IMR-90 (cell line): ENCODE data around the gene DPEP2NB. TPM values are rescaled to one million over a fixed set of nuclear protein-coding genes. Genes with fewer than 3 reads are reported as not detected.

Experiments
- ATAC-seq: fragments of 200-7000 bp; cut with Tn5 transposase; 2 replicates; pipeline ENCODE4 v1.9.1; 2020; ENCODE audit warnings: low read depth, mild to moderate bottlenecking, moderate library complexity
- BruUV-seq: library from RNA; stranded (reverse); fragments of 400-500 nt; replicated peaks from 2 replicates; lab custom pipeline; 2021; lab: Mats Ljungman, UMichigan
- CTCF ChIA-PET: fragments of 300-600 bp; formaldehyde crosslinking; extraction: SDS; loops from one replicate; lab custom pipeline; 2021; ENCODE audit warnings: antibody characterized with exemption; lab: Yijun Ruan, JAX
- POLR2A ChIA-PET: fragments of 300-600 bp; sonication (Branson Sonifier 250); formaldehyde crosslinking; loops from one replicate; lab custom pipeline; 2022; ENCODE audit warnings: antibody characterized with exemption; ENCODE audit not compliant: unreplicated experiment; lab: Charles Lee
- DNase-seq: peaks from one replicate; pipeline ENCODE4 v3.0.0; 2013
- H2AFZ ChIP-seq: replicated peaks from 2 replicates; pipeline ENCODE3; 2013; ENCODE audit warnings: low read length, mild to moderate bottlenecking; ENCODE audit not compliant: poor library complexity
- H2AK5ac ChIP-seq: 2 replicates; pipeline ENCODE4 v1.6.1; 2013; ENCODE audit warnings: low read depth, low read length, inconsistent platforms
- H2AK9ac ChIP-seq: replicated peaks from 2 replicates; pipeline ENCODE3; 2013; ENCODE audit warnings: mild to moderate bottlenecking, low read depth, low read length, moderate library complexity; ENCODE audit not compliant: poor library complexity
- H2BK120ac ChIP-seq: 2 replicates; pipeline ENCODE4 v1.6.1; 2013; ENCODE audit warnings: low read depth, low read length, inconsistent platforms
- H2BK15ac ChIP-seq: 3 replicates; pipeline ENCODE4 v1.6.1; 2013; ENCODE audit warnings: low read depth, low read length, inconsistent platforms
- H2BK20ac ChIP-seq: 2 replicates; pipeline ENCODE4 v1.6.1; 2013; ENCODE audit warnings: low read depth, mild to moderate bottlenecking, inconsistent platforms, low read length, moderate library complexity
- H2BK5ac ChIP-seq: 2 replicates; pipeline ENCODE4 v1.6.1; 2013; ENCODE audit warnings: mild to moderate bottlenecking, low read depth, low read length, inconsistent platforms; ENCODE audit not compliant: poor library complexity, severe bottlenecking
- H3K14ac ChIP-seq: replicated peaks from 2 replicates; pipeline ENCODE4 v1.6.1; 2013; ENCODE audit warnings: low read depth, low read length, inconsistent platforms
- H3K18ac ChIP-seq: 2 replicates; pipeline ENCODE4 v1.6.1; 2013; ENCODE audit warnings: low read depth, low read length, control low read depth
- H3K23ac ChIP-seq: 2 replicates; pipeline ENCODE4 v1.6.1; 2013; ENCODE audit warnings: low read depth, low read length, inconsistent platforms
- H3K27ac ChIP-seq: 2 replicates; pipeline ENCODE4 v1.5.1; 2013; ENCODE audit warnings: mild to moderate bottlenecking, control low read depth, low read length; ENCODE audit not compliant: insufficient read depth
- H3K27me3 ChIP-seq: 2 replicates; pipeline ENCODE4 v1.6.1; 2013; ENCODE audit warnings: low read length; ENCODE audit not compliant: control insufficient read depth, insufficient read depth
- H3K36me3 ChIP-seq: 2 replicates; pipeline ENCODE4 v1.6.1; 2013; ENCODE audit warnings: low read length, mixed read lengths; ENCODE audit not compliant: control insufficient read depth, insufficient read depth
- H3K4ac ChIP-seq: 2 replicates; pipeline ENCODE4 v1.6.1; 2013; ENCODE audit warnings: low read depth, low read length, inconsistent platforms
- H3K4me1 ChIP-seq: 2 replicates; pipeline ENCODE4 v1.6.1; 2013; ENCODE audit warnings: low read length, mixed read lengths; ENCODE audit not compliant: control insufficient read depth, insufficient read depth
- H3K4me2 ChIP-seq: 2 replicates; pipeline ENCODE4 v1.6.1; 2013; ENCODE audit warnings: low read depth, mild to moderate bottlenecking, control low read depth, low read length, moderate library complexity
- H3K4me3 ChIP-seq: 2 replicates; pipeline ENCODE4 v1.5.1; 2013; ENCODE audit warnings: low read depth, mild to moderate bottlenecking, control low read depth, low read length, moderate library complexity; ENCODE audit not compliant: insufficient read depth
- H3K56ac ChIP-seq: 2 replicates; pipeline ENCODE4 v1.6.1; 2013; ENCODE audit warnings: low read length, inconsistent platforms; ENCODE audit not compliant: insufficient read depth; ENCODE audit errors: extremely low read depth
- H3K79me1 ChIP-seq, 2 experiments: 2 replicates each; pipeline ENCODE4 v1.6.1; 2013; ENCODE audit warnings: low read length in 2 of 2, inconsistent platforms in 1 of 2, low read depth in 1 of 2
- H3K9ac ChIP-seq: 2 replicates; pipeline ENCODE4 v1.6.1; 2013; ENCODE audit warnings: low read depth, low read length, control low read depth
- H3K9me1 ChIP-seq: 2 replicates; pipeline ENCODE4 v1.6.1; 2013; ENCODE audit warnings: low read length, inconsistent platforms; ENCODE audit not compliant: insufficient read depth
- H3K9me3 ChIP-seq: 2 replicates; pipeline ENCODE4 v1.6.1; 2013; ENCODE audit warnings: low read length; ENCODE audit not compliant: control insufficient read depth, insufficient read depth
- H4K20me1 ChIP-seq: 2 replicates; pipeline ENCODE4 v1.6.1; 2013; ENCODE audit warnings: low read length, inconsistent platforms; ENCODE audit not compliant: insufficient read depth
- H4K5ac ChIP-seq: 2 replicates; pipeline ENCODE4 v1.6.1; 2013; ENCODE audit warnings: mild to moderate bottlenecking, low read depth, low read length, control low read depth
- H4K8ac ChIP-seq, 2 experiments: 2 replicates each; pipeline ENCODE4 v1.6.1; 2013; ENCODE audit warnings: low read depth in 2 of 2, low read length in 2 of 2, control low read depth in 1 of 2, inconsistent platforms in 1 of 2
- H4K91ac ChIP-seq: 2 replicates; pipeline ENCODE4 v1.6.1; 2013; ENCODE audit warnings: low read depth, low read length, inconsistent platforms; ENCODE audit not compliant: insufficient read depth
- ELK1 ChIP-seq: fragments of 150-350 bp; IDR thresholded peaks from 2 replicates; pipeline ENCODE4 v1.6.1; 2016; ENCODE audit warnings: low read depth, mild to moderate bottlenecking, low read length, moderate library complexity, borderline replicate concordance
- MAFK ChIP-seq: IDR thresholded peaks from 2 replicates; pipeline ENCODE4 v1.6.1; 2012; ENCODE audit warnings: low read depth, low read length, improper control_type of control experiment
- MAZ ChIP-seq: IDR thresholded peaks from 2 replicates; pipeline ENCODE4 v1.6.1; 2012; ENCODE audit warnings: low read depth, mild to moderate bottlenecking, low read length, improper control_type of control experiment, moderate library complexity, borderline replicate concordance
- NFE2L2 ChIP-seq: fragments of 150-350 bp; IDR thresholded peaks from 2 replicates; pipeline ENCODE4 v1.6.1; 2016; ENCODE audit warnings: low read depth, mild to moderate bottlenecking, low read length
- POLR2A ChIP-seq: IDR thresholded peaks from 2 replicates; pipeline ENCODE4 v1.6.1; 2012; ENCODE audit warnings: mild to moderate bottlenecking, low read depth, low read length
- RAD21 ChIP-seq: IDR thresholded peaks from 2 replicates; pipeline ENCODE4 v1.6.1; 2012; ENCODE audit warnings: low read length, improper control_type of control experiment
- RCOR1 ChIP-seq: IDR thresholded peaks from 2 replicates; pipeline ENCODE4 v1.6.1; 2012; ENCODE audit warnings: mild to moderate bottlenecking, low read length, improper control_type of control experiment; ENCODE audit not compliant: insufficient replicate concordance
- WGBS, 2 experiments: methylation state at CpG; one replicate each; pipeline versions ENCODE4 v1.1.5 to v1.1.7; 2013; ENCODE audit warnings: missing lambda C conversion rate in 2 of 2; ENCODE audit not compliant: insufficient read length in 1 of 2; ENCODE audit errors: extremely low coverage in 2 of 2; 5-methylcytosine and 5-hydroxymethylcytosine counted together
- dilution Hi-C: fragments of 300-500 bp; cut with HindIII; formaldehyde crosslinking; loops from one replicate; pipeline ENCODE4 v1.14.3; 2018; ENCODE audit warnings: low sequenced_read_pairs; ENCODE audit not compliant: unreplicated experiment
- in situ Hi-C: fragments of 300-500 bp; cut with MboI; formaldehyde crosslinking; loops from 3 replicates; pipeline ENCODE4 v1.14.3; 2019; ENCODE audit warnings: low sequenced_read_pairs, inconsistent platforms, mixed read lengths
- intact Hi-C: fragments of 100-400 bp; cut with micrococcal nuclease; formaldehyde crosslinking; loops from 2 replicates; pipeline ENCODE4 v1.10.0; 2022
- polyA plus RNA-seq, 3 experiments: library from polyadenylated mRNA; depleted of rRNA; stranded (reverse); fragments of >200 nt; gene quantifications; 2 replicates each; pipeline ENCODE4 v1.2.3, GENCODE V29; 2012; ENCODE audit warnings: low replicate concordance in 1 of 3
- total RNA-seq: library from RNA; depleted of rRNA; stranded (reverse); fragments of >200 nt; gene quantifications from 2 replicates; pipeline ENCODE4 v1.2.3, GENCODE V29; 2012
- TF ChIP-seq, protein P1 (sequence below): fragments of 150-350 bp; IDR thresholded peaks from 2 replicates; pipeline ENCODE4 v1.6.1; 2017; ENCODE audit warnings: mild to moderate bottlenecking, antibody characterized with exemption, low read length, low read depth

The DPEP2NB gene
- total and polyA plus RNA-seq, 2 of the 4 experiments (the other 2 are of a cell fraction) = not detected

DNA sequence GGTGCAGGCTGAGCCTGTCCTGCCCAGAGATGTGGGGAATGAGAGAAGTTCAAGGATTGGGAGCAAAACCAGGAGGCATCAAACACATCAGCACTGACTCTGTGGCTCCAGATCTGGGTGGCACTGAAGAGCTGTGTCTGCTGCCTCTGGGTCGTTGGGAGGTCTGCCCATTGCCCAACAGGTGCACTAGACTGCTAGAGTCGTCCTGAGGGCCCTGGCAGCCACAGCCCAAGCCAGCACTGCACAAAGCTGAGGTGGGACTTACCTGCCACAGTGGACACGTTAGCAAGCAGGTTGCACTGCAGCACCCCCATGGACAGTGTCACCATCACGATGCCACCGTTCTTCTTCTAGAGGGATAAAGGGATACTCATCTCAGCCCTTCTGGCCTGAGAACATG, 38.7 kb downstream of the DPEP2NB start:
- ChIA-PET POLR2A (no interaction called here), CTCF (no interaction called here)
- no peak overlapping the region for H2BK15ac ChIP-seq
- DNase-seq (no peak), ATAC-seq (no peak)
- intact Hi-C loops (no loop called here), dilution Hi-C loops (no loop called here), in situ Hi-C loops (no loop called here)
- no peak for TF ChIP-seq ELK1
- no peak for TF ChIP-seq MAFK
- TF ChIP-seq MAZ = no peak
- TF ChIP-seq RAD21 = no peak
- TF ChIP-seq RCOR1 = no peak
- TF ChIP-seq, protein P1, sequence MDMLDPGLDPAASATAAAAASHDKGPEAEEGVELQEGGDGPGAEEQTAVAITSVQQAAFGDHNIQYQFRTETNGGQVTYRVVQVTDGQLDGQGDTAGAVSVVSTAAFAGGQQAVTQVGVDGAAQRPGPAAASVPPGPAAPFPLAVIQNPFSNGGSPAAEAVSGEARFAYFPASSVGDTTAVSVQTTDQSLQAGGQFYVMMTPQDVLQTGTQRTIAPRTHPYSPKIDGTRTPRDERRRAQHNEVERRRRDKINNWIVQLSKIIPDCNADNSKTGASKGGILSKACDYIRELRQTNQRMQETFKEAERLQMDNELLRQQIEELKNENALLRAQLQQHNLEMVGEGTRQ = no peak
- no peak for TF ChIP-seq NFE2L2
- no peak for TF ChIP-seq POLR2A
- H3K27me3 ChIP-seq = peaks cover 29% of the 10 kb centered on the region
- no peak overlapping the region for H3K23ac ChIP-seq
- H3K79me1 ChIP-seq = no peaks in the 10 kb centered on the region
- H3K56ac ChIP-seq = no peak overlapping the region
- H3K4me3 ChIP-seq = no peak overlapping the region
- no peaks in the 10 kb centered on the region; the same call in 1 of the 2 replicates for H4K20me1 ChIP-seq
- no peak overlapping the region for H3K9ac ChIP-seq
- no peak overlapping the region for H3K18ac ChIP-seq
- no peaks in the 10 kb centered on the region for H3K9me3 ChIP-seq
- H2AFZ ChIP-seq = no peak overlapping the region
- no TSS peak for BruUV-seq
- H2BK20ac ChIP-seq = no peak overlapping the region
- H2BK120ac ChIP-seq = no peak overlapping the region
- H2BK5ac ChIP-seq = no peak overlapping the region
- H4K91ac ChIP-seq = no peak overlapping the region
- H2AK9ac ChIP-seq = no peak overlapping the region
- H4K8ac ChIP-seq = no peak overlapping the region
- H3K36me3 ChIP-seq = no peaks in the 10 kb centered on the region
- no peaks in the 10 kb centered on the region for H3K9me1 ChIP-seq
- no peak overlapping the region for H3K27ac ChIP-seq
- no peak overlapping the region for H2AK5ac ChIP-seq
- no peak overlapping the region for H3K4me2 ChIP-seq
- H4K5ac ChIP-seq = no peak overlapping the region
- WGBS, 2 experiments = 50% methylated on average over 5 of the region's 5 CpGs; no CpG with 5 or more reads in 1 of the 2 experiments
- H3K4ac ChIP-seq = no peak overlapping the region
- no peaks in the 10 kb centered on the region for H3K4me1 ChIP-seq
- H3K14ac ChIP-seq = no peak overlapping the region
